Hematopoietic multipotent progenitor cell treated with erythropoietin and hydrocortisone succinate and interleukin-3 and kit ligand, for 15 days (in vitro differentiated cells): ENCODE measurements around the gene IFIT1B.

Source experiments
- DNase-seq: peaks from one replicate; pipeline ENCODE4 v3.0.0-alpha.2; 2015; ENCODE audit warnings: low spot score

IFIT1B gene

DNA sequence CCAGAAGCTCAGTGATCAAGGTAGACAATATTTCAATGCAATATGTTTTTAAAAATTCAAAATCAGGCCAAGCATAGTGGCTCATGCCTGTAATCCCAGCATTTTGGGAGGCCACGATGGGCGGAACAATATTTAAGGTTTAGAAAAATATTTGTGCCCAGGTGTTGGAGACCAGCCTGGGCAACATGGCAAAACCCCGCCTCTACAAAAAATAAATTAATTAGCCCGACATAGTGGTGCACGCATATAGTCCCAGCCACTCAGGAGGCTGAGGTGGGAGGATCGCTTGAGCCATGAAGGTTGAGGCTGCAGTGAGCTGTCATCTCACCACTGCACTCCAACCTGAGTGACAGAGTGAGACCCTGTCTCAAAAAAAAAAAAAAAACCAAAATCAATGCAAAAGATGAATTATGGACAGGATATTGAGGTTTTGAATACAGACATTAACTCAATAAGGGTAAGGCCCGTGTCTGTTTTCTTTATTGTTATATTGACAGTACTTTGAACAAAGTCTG lies 35.6 kb downstream of the IFIT1B start:
- DNase-seq = no peak

DNA sequence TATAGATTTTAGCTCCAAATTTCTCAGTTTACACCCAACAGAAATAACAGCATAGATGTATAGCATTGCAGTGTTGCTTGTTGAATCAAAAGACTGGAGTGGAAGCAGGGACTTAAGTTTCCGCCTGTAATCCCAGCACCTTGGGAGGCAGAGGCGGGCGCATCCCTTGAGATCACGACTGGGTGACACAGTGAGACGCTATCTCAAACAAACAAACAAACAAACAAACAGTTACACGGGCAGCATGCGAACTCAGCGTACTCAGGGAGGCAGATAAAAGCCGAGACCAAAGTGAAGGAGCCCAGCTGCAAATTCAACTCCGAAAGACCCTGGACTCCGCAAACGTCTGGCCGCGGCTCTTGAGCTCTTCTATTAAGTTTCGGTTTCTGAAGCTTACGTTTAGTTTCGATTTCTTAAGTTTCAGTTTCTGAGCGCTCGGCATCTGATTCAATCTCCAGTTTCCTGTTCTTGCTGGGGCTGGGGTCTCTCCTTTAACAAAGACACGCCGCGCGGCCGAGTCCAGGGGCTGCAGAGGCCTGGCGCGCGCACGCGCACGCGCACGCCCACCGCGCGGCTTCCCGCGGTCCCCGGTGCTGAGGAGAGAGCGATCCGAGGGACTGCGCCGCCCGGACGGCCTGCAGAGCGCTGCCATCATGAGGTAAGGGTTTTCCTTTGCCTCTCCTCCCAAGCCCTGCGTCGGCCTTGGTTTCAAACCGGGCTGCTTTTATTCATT lies 36.5 kb downstream of the IFIT1B start, which contains the start of gene IFIT5:
IFIT5 (plus strand) TSS at position 423 of the 733 bp plus-strand sequence; CDS start at position 654, 231 bp downstream.
- peak; percentile 73 for DNase-seq

DNA sequence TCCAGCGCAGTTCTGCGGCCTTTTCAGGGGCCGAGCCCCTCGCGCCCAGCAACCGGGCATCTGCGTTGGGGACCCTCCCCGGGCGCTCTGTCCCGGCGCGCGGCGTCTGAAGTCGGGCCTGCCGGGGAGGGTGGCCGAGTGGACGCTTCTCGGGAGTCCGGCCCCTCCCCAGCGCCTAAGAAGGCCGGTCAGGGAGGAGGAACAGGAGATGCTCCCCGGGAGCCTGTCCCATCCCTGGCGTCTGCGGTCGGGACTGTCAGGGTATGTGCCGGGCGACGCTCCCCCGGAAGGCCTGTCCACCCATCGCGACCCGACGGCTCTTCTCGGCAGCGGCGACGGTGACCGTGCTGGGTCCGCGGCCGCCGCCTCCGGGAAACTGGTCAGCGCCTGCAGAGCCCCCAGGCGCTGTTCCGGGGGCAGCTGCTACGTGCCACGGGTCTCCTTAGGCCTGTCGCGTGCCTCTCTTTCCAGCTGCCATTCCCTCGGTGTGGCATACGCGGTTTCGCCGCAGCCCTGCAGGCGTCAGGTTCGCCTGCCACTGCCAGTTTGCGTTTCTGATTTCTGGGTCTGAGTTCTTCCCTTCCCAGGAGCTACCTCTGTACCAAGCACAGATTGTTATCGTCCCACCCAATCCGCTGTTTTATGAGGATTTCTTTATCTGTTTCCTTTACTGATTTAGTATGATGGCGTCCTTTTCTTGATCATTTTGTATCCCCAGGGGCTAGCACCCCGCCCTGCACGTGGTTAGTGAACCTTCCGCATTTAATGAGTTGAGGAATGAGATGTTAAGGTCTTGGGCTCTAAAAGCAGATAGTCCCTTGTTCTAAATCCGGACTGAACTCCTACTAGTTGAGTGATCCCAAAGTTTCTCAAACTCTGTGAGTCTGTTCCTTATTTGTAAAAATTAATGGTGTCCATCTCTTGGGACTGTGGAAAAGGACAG lies 37.3 kb downstream of the IFIT1B start:
- peak; percentile 28 for DNase-seq

GRCh38 chr10:89416465-89416864 lies 38.6 kb downstream of the IFIT1B start:
- DNase-seq = no peak

DNA sequence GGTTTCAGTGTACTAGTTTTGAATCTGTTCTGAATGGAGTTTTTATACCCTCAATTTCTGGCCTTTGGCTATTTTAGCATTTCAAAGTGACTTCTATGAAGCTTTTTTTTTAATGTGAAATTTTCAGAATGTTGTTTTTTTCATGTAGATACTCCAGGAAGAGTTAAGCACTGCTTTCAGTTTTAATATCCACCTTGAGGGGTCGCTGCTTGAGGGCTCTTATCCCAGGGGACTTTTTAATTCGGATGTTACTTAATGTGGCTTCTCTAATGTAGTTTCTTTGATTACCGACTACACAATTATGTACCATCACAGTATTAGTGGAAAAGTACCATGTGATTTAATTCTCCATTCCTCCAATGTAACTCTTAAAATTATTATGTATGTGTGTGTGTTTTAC lies 41.7 kb downstream of the IFIT1B start:
- DNase-seq = peak; percentile 39

GRCh38 chr10:89421018-89421476 lies 43.2 kb downstream of the IFIT1B start:
- no peak for DNase-seq

DNA sequence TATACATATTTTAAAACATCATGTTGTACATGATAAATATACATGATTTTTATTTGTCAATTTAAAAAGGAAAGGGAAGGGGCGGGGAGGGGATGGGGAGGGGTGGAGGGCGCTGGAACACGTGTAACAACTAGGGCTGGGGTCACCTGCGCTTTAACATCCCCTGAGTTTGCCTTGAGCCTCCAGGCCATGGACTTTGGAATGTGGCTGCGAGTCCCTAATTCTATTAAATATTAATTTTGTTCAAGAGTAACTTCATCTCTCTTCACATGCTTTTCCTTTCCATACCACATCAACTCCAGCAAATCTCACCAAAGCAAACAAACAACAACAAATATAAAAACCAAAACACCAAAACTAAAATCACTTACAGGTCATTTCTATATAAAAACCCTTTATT lies 47.1 kb downstream of the IFIT1B start:
- no peak for DNase-seq

DNA sequence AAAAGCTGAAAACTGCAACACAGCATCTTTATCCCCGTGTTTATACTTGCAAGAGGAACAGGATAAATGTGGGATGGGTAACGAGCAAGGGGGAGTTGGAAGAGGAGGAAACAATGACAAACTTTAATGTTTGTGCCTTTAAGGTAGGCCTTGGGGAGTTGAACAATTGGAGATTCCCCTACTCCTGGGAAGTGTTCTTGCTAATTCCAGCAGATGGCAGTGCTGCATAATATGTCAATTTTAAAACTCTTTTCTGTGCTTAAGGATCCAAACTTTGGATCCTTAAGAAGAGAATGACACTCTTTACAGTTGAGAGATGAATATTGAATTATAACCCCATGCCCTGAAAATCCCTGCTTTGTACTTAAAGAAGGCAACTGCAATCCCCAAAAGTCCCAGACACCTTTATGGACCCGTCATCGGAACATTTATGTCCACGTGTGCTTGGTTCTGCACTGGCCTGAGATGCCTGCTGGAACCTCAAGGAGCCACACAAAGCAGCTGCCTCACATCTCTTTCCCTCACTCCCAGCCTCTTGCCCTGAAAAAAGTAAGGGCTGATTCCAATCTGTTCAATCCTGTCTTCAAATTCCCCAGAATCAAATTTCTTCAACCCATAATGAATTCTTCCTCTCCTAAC lies 48.5 kb downstream of the IFIT1B start:
- DNase-seq = peak; percentile 54

GRCh38 chr10:89427629-89428028 lies 49.8 kb downstream of the IFIT1B start:
- no peak for DNase-seq

DNA sequence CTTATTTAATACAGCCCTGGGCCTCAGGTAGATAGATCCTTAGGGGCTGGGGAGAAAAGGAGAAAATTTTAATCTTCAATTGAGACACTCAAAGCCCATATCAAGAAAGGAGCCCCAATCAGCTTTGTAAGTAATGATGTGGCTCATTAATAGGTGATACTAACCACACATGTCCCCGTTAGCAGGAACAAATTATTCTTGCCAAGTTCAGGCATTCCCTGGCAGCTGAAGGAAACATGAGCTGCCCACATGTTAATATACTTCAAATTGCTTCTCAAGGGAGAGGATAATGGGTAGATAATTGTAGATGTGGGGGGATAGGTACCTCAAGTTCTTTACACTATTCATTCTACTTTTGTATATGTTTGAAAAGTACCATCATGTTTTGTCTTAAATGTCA lies 51.0 kb downstream of the IFIT1B start:
- DNase-seq = no peak

DNA sequence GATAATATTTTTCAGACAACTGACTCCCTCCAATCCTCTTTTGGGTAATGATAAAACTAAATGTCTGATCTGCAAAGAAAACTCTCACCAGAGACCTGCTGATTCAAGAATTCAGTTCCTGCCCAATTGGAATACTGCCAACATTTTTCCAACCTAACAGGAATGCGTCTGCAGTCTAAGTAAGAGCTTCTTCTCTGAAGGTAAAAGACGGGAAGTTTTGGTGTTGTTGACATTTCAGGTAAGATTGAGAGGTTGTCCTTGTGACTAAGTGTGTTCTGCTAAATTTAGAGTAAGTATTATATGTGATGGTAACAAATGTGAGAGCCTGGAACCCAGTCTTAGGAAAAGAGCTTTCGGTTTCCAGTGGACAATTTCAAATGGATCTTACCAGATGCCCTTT lies 54.1 kb downstream of the IFIT1B start:
- DNase-seq = no peak
